ENCODE results near the gene CDYL2. TPM values are rescaled to one million over a fixed set of nuclear protein-coding genes. Genes with fewer than 3 reads are reported as not detected.

The CDYL2 gene
- total RNA-seq, 1 donor from 2014 or later: 4.9 TPM

DNA sequence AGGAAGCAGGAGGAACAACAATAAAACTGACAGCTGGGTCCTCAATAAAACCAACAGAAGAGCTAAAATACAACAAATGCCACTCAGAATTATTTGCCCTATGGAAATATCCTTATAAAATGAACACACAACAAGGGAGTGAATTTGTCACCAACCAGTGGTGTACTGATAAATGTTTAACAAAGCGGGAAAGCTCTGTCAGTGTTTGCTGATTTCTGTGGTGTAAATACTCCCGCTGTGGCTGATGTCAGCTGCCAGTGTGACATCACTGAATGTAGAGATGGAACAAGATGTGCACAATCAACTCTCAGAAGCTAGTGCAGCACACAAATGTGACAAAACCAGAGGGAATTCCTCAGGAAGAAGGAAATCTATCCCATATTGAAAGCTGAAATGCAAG lies 51.9 kb downstream of the CDYL2 start:
- H3K4me1 Mint-ChIP-seq: no peaks in the 10 kb centered on the region
- H3K4me2 ChIP-seq: no peak overlapping the region
- H3K4me3 ChIP-seq: no peak overlapping the region
- no peak overlapping the region for H3K9ac ChIP-seq
- H3K9me3 Mint-ChIP-seq: no peaks in the 10 kb centered on the region
- H3K27me3 ChIP-seq: no peaks in the 10 kb centered on the region
- no peak for TF ChIP-seq CTCF (IDR thresholded peaks at IDR 0.05)
- TF ChIP-seq EZH2 (IDR thresholded peaks at IDR 0.05): no peak
- TF ChIP-seq EZH2phosphoT487 (IDR thresholded peaks at IDR 0.05): no peak
- no peaks in the 10 kb centered on the region for H3K36me3 ChIP-seq
- no peak overlapping the region for H3K27ac ChIP-seq
- no peak for DNase-seq (ENCODE audit: low spot score)
- H3K4me3 Mint-ChIP-seq: no peak overlapping the region
- no peaks in the 10 kb centered on the region for H3K27me3 Mint-ChIP-seq (ENCODE audit: insufficient read depth, low read depth)
- H3K27ac Mint-ChIP-seq: no peak overlapping the region
- no peak overlapping the region for H2AFZ ChIP-seq (replicated peaks)
- no peaks in the 10 kb centered on the region for H3K36me3 Mint-ChIP-seq
- H3F3A ChIP-seq (ENCODE audit: low read depth): peaks cover 4% of the 10 kb centered on the region
- no peaks in the 10 kb centered on the region for H3K9me3 ChIP-seq (ENCODE audit: low read depth)
- H3K4me1 ChIP-seq: peaks cover 2% of the 10 kb centered on the region
- H3K79me2 ChIP-seq (ENCODE audit: low read depth): no peaks in the 10 kb centered on the region
- no peaks in the 10 kb centered on the region for H4K20me1 ChIP-seq (ENCODE audit: low read depth)

GRCh38 chr16:80751167-80751566 lies 53.2 kb downstream of the CDYL2 start:
- no peaks in the 10 kb centered on the region for H3K27me3 ChIP-seq
- H3K4me2 ChIP-seq: no peak overlapping the region

GRCh38 chr16:80746231-80746630 lies 58.2 kb downstream of the CDYL2 start:
- peaks cover 1% of the 10 kb centered on the region for H3F3A ChIP-seq (ENCODE audit: low read depth)
- TF ChIP-seq CTCF (IDR thresholded peaks at IDR 0.05) (no peak), EZH2phosphoT487 (IDR thresholded peaks at IDR 0.05) (no peak), EZH2 (IDR thresholded peaks at IDR 0.05) (no peak)
- no peak overlapping the region for H3K27ac Mint-ChIP-seq
- H3K4me3 ChIP-seq: no peak overlapping the region
- no peaks in the 10 kb centered on the region for H3K27me3 ChIP-seq
- no peak overlapping the region for H3K9ac ChIP-seq
- H4K20me1 ChIP-seq (ENCODE audit: low read depth): no peaks in the 10 kb centered on the region
- H3K4me3 Mint-ChIP-seq: no peak overlapping the region
- no peaks in the 10 kb centered on the region for H3K9me3 Mint-ChIP-seq
- H3K36me3 Mint-ChIP-seq: no peaks in the 10 kb centered on the region
- H3K9me3 ChIP-seq (ENCODE audit: low read depth): no peaks in the 10 kb centered on the region
- no peak overlapping the region for H3K4me2 ChIP-seq
- DNase-seq (ENCODE audit: low spot score): no peak
- no peak overlapping the region for H2AFZ ChIP-seq (replicated peaks)
- no peak overlapping the region for H3K27ac ChIP-seq
- H3K4me1 ChIP-seq: no peaks in the 10 kb centered on the region
- H3K79me2 ChIP-seq (ENCODE audit: low read depth): no peaks in the 10 kb centered on the region
- no peaks in the 10 kb centered on the region for H3K4me1 Mint-ChIP-seq
- H3K36me3 ChIP-seq: no peaks in the 10 kb centered on the region
- H3K27me3 Mint-ChIP-seq (ENCODE audit: insufficient read depth, low read depth): no peaks in the 10 kb centered on the region

More at GRCh38 chr16:80751167-80751566, 53.2 kb downstream of the CDYL2 start:
- Histone ChIP-seq H4K20me1 (ENCODE audit: low read depth) (no peaks in the 10 kb centered on the region), H3K79me2 (ENCODE audit: low read depth) (no peaks in the 10 kb centered on the region), H2AFZ (replicated peaks) (no peak overlapping the region), H3K9ac (no peak overlapping the region), H3F3A (ENCODE audit: low read depth) (peaks cover 4% of the 10 kb centered on the region), H3K4me1 (peaks cover 2% of the 10 kb centered on the region), H3K9me3 (ENCODE audit: low read depth) (no peaks in the 10 kb centered on the region), H3K36me3 (no peaks in the 10 kb centered on the region), H3K27ac (peak overlapping the region; percentile 30), H3K4me3 (no peak overlapping the region)
- Mint-ChIP-seq H3K9me3 (no peaks in the 10 kb centered on the region), H3K27me3 (ENCODE audit: insufficient read depth, low read depth) (no peaks in the 10 kb centered on the region), H3K4me1 (no peaks in the 10 kb centered on the region), H3K27ac (no peak overlapping the region), H3K36me3 (no peaks in the 10 kb centered on the region), H3K4me3 (no peak overlapping the region)
- DNase-seq (ENCODE audit: low spot score): peak; percentile 2
- no peak for TF ChIP-seq EZH2 (IDR thresholded peaks at IDR 0.05)
- no peak for TF ChIP-seq CTCF (IDR thresholded peaks at IDR 0.05)
- no peak for TF ChIP-seq EZH2phosphoT487 (IDR thresholded peaks at IDR 0.05)
